SU-DHL-6 (cell line): Measurements from ENCODE around the gene RBKS.

ENCODE experiments used
- EZH2phosphoT487 ChIP-seq: fragments of 200-600 bp; sonication (generic), shearing (Covaris generic); conservative IDR thresholded peaks from 2 replicates; pipeline ENCODE4 v1.6.1; 2018; ENCODE audit warnings: mild to moderate bottlenecking, antibody characterized with exemption, low read length, moderate library complexity, mixed read lengths
- TF ChIP-seq, protein P1 (sequence below): fragments of 200-600 bp; sonication (generic); IDR thresholded peaks from one replicate; pipeline ENCODE4 v1.5.1; 2017; ENCODE audit warnings: antibody characterized with exemption, mild to moderate bottlenecking, low read length, moderate library complexity; ENCODE audit not compliant: insufficient read depth, poor library complexity, severe bottlenecking

DNA sequence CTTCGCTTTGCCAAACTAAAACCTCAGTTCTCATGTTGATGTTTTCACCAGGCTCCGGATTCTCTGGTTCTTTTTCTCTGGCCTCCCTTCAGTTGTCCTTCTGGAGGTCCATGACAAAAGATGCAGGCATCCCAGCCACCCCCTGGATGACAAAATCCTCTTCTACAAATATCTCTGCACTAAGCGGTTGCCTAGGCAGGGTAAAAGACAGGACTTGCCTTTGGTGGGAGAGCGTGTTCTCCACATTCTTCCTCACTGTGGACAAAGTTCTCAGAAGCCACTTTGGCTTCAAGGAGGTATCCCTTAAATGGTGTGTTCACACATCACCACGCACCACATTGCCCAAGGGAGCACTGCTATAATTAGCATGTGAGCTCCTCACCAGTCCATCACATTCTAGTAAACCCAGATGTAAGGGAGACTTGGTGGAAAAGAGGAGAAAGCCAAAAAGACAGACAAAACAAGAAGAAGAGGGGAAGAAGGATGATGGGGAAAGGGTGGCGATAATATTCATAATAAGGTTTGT is 142.3 kb downstream of the RBKS start:
- TF ChIP-seq, protein P1, sequence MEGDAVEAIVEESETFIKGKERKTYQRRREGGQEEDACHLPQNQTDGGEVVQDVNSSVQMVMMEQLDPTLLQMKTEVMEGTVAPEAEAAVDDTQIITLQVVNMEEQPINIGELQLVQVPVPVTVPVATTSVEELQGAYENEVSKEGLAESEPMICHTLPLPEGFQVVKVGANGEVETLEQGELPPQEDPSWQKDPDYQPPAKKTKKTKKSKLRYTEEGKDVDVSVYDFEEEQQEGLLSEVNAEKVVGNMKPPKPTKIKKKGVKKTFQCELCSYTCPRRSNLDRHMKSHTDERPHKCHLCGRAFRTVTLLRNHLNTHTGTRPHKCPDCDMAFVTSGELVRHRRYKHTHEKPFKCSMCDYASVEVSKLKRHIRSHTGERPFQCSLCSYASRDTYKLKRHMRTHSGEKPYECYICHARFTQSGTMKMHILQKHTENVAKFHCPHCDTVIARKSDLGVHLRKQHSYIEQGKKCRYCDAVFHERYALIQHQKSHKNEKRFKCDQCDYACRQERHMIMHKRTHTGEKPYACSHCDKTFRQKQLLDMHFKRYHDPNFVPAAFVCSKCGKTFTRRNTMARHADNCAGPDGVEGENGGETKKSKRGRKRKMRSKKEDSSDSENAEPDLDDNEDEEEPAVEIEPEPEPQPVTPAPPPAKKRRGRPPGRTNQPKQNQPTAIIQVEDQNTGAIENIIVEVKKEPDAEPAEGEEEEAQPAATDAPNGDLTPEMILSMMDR, result no peak
- TF ChIP-seq EZH2phosphoT487, result no peak
